ENCODE measurements around the gene NRBF2. TPM values are rescaled to one million over a fixed set of nuclear protein-coding genes. Genes with fewer than 3 reads are reported as not detected.

The NRBF2 gene
- total and polyA plus RNA-seq, 2 experiments from 2014 or later, result 35.6 to 44.5 TPM

DNA sequence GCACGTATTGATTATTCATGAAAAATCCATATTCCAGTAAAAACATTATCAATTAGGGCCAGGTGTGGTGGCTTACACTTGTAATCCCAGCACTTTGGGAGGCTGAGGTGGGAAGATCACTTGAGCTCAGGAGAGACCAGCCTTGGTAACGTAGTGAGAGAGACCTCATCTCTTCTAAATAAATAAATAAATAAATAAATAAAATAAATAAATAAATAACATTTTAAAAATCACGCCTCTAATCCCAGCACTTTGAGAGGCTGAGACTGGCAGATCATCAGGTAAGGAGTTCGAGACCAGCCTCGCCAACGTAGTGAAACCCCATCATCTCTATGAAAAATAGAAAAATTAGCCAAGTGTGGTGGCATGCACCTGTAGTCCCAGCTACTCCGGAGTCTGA is 32.1 kb downstream of the NRBF2 start:
- Histone ChIP-seq H3K27ac (no peak overlapping the region), H3K27me3 (no peaks in the 10 kb centered on the region), H3K4me2 (no peak overlapping the region), H3K4me1 (ENCODE audit: insufficient read depth) (peaks cover 3% of the 10 kb centered on the region), H3K9me3 (ENCODE audit: low read depth) (no peaks in the 10 kb centered on the region), H3K4me3 (no peak overlapping the region), H3K9me2 (replicated peaks; ENCODE audit: insufficient read depth) (no peaks in the 10 kb centered on the region), H2AFZ (no peak overlapping the region), H4K20me1 (ENCODE audit: insufficient read depth, poor library complexity, severe bottlenecking) (no peaks in the 10 kb centered on the region), H3K79me2 (no peaks in the 10 kb centered on the region), H3K36me3 (replicated peaks; ENCODE audit: insufficient read depth, low read depth) (no peaks in the 10 kb centered on the region)
- DNase-seq (ENCODE audit: low spot score), result no peak
- WGBS (ENCODE audit: low lambda C conversion rate, missing lambda C conversion rate), result 98% methylated on average over 7 of the region's 7 CpGs
- TF ChIP-seq EZH2phosphoT487 (IDR thresholded peaks at IDR 0.05; ENCODE audit: low read depth, severe bottlenecking, unreplicated experiment), result no peak
- TF ChIP-seq EZH2 (IDR thresholded peaks at IDR 0.05; ENCODE audit: borderline replicate concordance), result no peak
- TF ChIP-seq, protein P1, sequence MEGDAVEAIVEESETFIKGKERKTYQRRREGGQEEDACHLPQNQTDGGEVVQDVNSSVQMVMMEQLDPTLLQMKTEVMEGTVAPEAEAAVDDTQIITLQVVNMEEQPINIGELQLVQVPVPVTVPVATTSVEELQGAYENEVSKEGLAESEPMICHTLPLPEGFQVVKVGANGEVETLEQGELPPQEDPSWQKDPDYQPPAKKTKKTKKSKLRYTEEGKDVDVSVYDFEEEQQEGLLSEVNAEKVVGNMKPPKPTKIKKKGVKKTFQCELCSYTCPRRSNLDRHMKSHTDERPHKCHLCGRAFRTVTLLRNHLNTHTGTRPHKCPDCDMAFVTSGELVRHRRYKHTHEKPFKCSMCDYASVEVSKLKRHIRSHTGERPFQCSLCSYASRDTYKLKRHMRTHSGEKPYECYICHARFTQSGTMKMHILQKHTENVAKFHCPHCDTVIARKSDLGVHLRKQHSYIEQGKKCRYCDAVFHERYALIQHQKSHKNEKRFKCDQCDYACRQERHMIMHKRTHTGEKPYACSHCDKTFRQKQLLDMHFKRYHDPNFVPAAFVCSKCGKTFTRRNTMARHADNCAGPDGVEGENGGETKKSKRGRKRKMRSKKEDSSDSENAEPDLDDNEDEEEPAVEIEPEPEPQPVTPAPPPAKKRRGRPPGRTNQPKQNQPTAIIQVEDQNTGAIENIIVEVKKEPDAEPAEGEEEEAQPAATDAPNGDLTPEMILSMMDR (IDR thresholded peaks at IDR 0.05; ENCODE audit: poor library complexity), result no peak

DNA sequence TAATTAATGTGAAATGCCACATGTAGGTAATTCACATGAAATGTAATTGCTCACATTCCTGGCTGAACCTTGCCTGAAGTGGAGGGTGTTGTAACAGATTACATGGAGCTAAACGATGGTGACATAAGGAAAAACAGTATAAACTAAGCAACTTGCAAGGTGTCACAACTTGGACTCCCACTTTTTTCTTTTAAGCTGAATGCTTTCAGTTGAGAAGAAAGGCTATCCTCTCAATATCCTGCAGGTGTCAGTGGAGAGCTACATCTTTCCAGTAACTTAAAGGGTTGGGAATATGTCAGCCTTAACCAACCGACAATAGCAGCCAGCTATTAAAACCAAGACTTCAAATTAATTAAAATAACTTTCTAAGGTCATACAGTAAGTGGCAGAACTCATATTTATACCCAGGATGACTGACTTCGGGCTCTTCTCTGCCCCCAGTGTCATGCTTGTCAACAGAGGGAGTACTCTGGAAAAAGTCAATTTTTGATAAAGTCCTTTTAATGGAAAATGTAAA is 33.7 kb downstream of the NRBF2 start:
- DNase-seq (ENCODE audit: low spot score), result peak; percentile 81
- H3K27ac ChIP-seq, result no peak overlapping the region

DNA sequence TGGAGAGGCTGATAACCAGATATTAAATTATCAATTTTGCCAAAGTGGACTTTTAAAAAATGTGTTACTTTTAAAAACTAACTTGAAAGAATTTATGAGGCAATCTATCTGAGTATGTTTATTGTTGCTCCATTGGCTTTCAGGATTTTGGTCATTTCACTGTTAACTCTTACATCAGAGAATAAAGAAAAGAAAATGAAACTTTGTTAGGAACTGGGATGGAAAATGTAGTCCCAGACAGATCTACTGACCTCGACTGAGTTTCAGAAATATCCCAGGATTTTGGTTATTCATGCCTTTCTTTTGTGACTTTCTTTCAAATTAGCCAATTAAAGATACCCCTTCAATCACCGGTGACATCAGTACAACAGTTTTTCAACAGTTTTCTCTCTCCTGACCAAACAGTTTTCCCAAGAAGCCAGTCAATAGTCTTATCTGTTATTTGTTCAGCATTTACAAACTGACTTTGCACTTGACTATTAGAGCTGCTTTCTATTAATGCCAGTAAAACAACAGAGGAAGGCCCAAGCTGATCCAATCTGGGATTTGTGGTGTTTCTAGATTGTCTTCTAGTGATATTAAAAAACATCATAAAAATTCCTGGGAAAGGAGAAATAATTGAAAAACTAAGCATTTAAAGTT is 35.8 kb downstream of the NRBF2 start:
- Histone ChIP-seq H3K4me3 (no peak overlapping the region), H3K4me1 (ENCODE audit: insufficient read depth) (peaks cover 3% of the 10 kb centered on the region), H2AFZ (no peak overlapping the region), H3K9me2 (replicated peaks; ENCODE audit: insufficient read depth) (no peaks in the 10 kb centered on the region), H3K4me2 (no peak overlapping the region), H3K36me3 (replicated peaks; ENCODE audit: insufficient read depth, low read depth) (no peaks in the 10 kb centered on the region), H4K20me1 (ENCODE audit: insufficient read depth, poor library complexity, severe bottlenecking) (no peaks in the 10 kb centered on the region), H3K9me3 (ENCODE audit: low read depth) (no peaks in the 10 kb centered on the region), H3K79me2 (no peaks in the 10 kb centered on the region), H3K27ac (no peak overlapping the region), H3K27me3 (no peaks in the 10 kb centered on the region)
- 72% methylated on average over 2 of the region's 2 CpGs for WGBS (ENCODE audit: low lambda C conversion rate, missing lambda C conversion rate)
- TF ChIP-seq, protein P1 (IDR thresholded peaks at IDR 0.05; ENCODE audit: poor library complexity), result no peak
- TF ChIP-seq EZH2 (IDR thresholded peaks at IDR 0.05; ENCODE audit: borderline replicate concordance) (no peak), EZH2phosphoT487 (IDR thresholded peaks at IDR 0.05; ENCODE audit: low read depth, severe bottlenecking, unreplicated experiment) (no peak)
- DNase-seq (ENCODE audit: low spot score), result no peak

More for the DNA sequence above, 33.7 kb downstream of the NRBF2 start:
- H3K27me3 ChIP-seq, result no peaks in the 10 kb centered on the region
- no peak overlapping the region for H3K4me2 ChIP-seq
- TF ChIP-seq, protein P1 (IDR thresholded peaks at IDR 0.05; ENCODE audit: poor library complexity), result peak; percentile 62
- TF ChIP-seq EZH2 (IDR thresholded peaks at IDR 0.05; ENCODE audit: borderline replicate concordance), result no peak
- no peak overlapping the region for H3K4me3 ChIP-seq
- H2AFZ ChIP-seq, result no peak overlapping the region
- no peaks in the 10 kb centered on the region for H3K9me2 ChIP-seq (replicated peaks; ENCODE audit: insufficient read depth)
- no peaks in the 10 kb centered on the region for H4K20me1 ChIP-seq (ENCODE audit: insufficient read depth, poor library complexity, severe bottlenecking)
- no peaks in the 10 kb centered on the region for H3K9me3 ChIP-seq (ENCODE audit: low read depth)
- H3K79me2 ChIP-seq, result no peaks in the 10 kb centered on the region
- no peaks in the 10 kb centered on the region for H3K36me3 ChIP-seq (replicated peaks; ENCODE audit: insufficient read depth, low read depth)
- peaks cover 3% of the 10 kb centered on the region for H3K4me1 ChIP-seq (ENCODE audit: insufficient read depth)
- 33% methylated on average over 3 of the region's 3 CpGs for WGBS (ENCODE audit: low lambda C conversion rate, missing lambda C conversion rate)
